ENCODE results near the gene LYL1.

The LYL1 gene

GRCh38 chr19:13117772-13118423 lies 15.2 kb upstream of the LYL1 start, which contains the start of gene NACC1:
NACC1 (plus strand) TSS chr19:13118264; CDS start chr19:13135208, 16,944 bp downstream.
- Histone ChIP-seq H4K20me1 (ENCODE audit: control insufficient read depth, insufficient read depth, low read depth, low read length) (peaks cover 21% of the 10 kb centered on the region), H3K9me2 (replicated peaks; ENCODE audit: control insufficient read depth, low read length) (no peaks in the 10 kb centered on the region), H3K27me3 (ENCODE audit: control insufficient read depth, low read length) (no peaks in the 10 kb centered on the region), H3K4me2 (ENCODE audit: low read length) (peak within 1 kb of the TSS; percentile 73), H3K79me2 (ENCODE audit: control insufficient read depth, low read length) (peaks cover 70% of the 10 kb centered on the region), H3K27ac (ENCODE audit: low read depth, low read length) (peak within 1 kb of the TSS; percentile 63), H3K9me3 (ENCODE audit: control insufficient read depth, insufficient read depth, low read length) (no peaks in the 10 kb centered on the region), H3K4me1 (ENCODE audit: control insufficient read depth, low read length) (peaks cover 39% of the 10 kb centered on the region), H3K36me3 (ENCODE audit: control insufficient read depth, low read length) (peaks cover 44% of the 10 kb centered on the region), H3F3A (ENCODE audit: control insufficient read depth, insufficient read depth) (peaks cover 6% of the 10 kb centered on the region), H3K4me3 (ENCODE audit: low read length) (peak within 1 kb of the TSS; percentile 94)
- TF ChIP-seq CTCF (IDR thresholded peaks at IDR 0.05; ENCODE audit: low read depth, low read length, poor library complexity, severe bottlenecking) (no peak), EZH2phosphoT487 (IDR thresholded peaks at IDR 0.05; ENCODE audit: borderline replicate concordance, low read length) (no peak)

GRCh38 chr19:13117176-13117771 lies 14.6 kb upstream of the LYL1 start:
- peaks cover 19% of the 10 kb centered on the region; the same call in 1 of the 2 replicates for H4K20me1 ChIP-seq (ENCODE audit: control insufficient read depth, insufficient read depth, low read depth, low read length)
- H3K27ac ChIP-seq (ENCODE audit: low read depth, low read length): peak overlapping the region; percentile 29
- H3K4me3 ChIP-seq (ENCODE audit: low read length): peak overlapping the region; percentile 82
- peaks cover 6% of the 10 kb centered on the region for H3F3A ChIP-seq (ENCODE audit: control insufficient read depth, insufficient read depth)
- peaks cover 67% of the 10 kb centered on the region for H3K79me2 ChIP-seq (ENCODE audit: control insufficient read depth, low read length)
- no peak for TF ChIP-seq CTCF (IDR thresholded peaks at IDR 0.05; ENCODE audit: low read depth, low read length, poor library complexity, severe bottlenecking)
- TF ChIP-seq EZH2phosphoT487 (IDR thresholded peaks at IDR 0.05; ENCODE audit: borderline replicate concordance, low read length): no peak
- H3K9me3 ChIP-seq (ENCODE audit: control insufficient read depth, insufficient read depth, low read length): no peaks in the 10 kb centered on the region
- peaks cover 49% of the 10 kb centered on the region for H3K36me3 ChIP-seq (ENCODE audit: control insufficient read depth, low read length)
- H3K4me2 ChIP-seq (ENCODE audit: low read length): peak overlapping the region; percentile 71
- no peaks in the 10 kb centered on the region for H3K27me3 ChIP-seq (ENCODE audit: control insufficient read depth, low read length)
- no peaks in the 10 kb centered on the region for H3K9me2 ChIP-seq (replicated peaks; ENCODE audit: control insufficient read depth, low read length)
- peaks cover 39% of the 10 kb centered on the region for H3K4me1 ChIP-seq (ENCODE audit: control insufficient read depth, low read length)

GRCh38 chr19:13116282-13117175 lies 13.9 kb upstream of the LYL1 start, which contains the start of gene TRMT1:
TRMT1 (minus strand) TSS chr19:13116740; CDS start chr19:13116399, 341 bp downstream.
- Histone ChIP-seq H3K27me3 (ENCODE audit: control insufficient read depth, low read length) (no peaks in the 10 kb centered on the region), H3F3A (ENCODE audit: control insufficient read depth, insufficient read depth) (peaks cover 6% of the 10 kb centered on the region), H3K4me2 (ENCODE audit: low read length) (peak within 1 kb of the TSS; percentile 71), H3K4me3 (ENCODE audit: low read length) (peak within 1 kb of the TSS; percentile 82), H3K4me1 (ENCODE audit: control insufficient read depth, low read length) (peaks cover 39% of the 10 kb centered on the region), H3K36me3 (ENCODE audit: control insufficient read depth, low read length) (peaks cover 43% of the 10 kb centered on the region), H3K9me2 (replicated peaks; ENCODE audit: control insufficient read depth, low read length) (no peaks in the 10 kb centered on the region), H3K9me3 (ENCODE audit: control insufficient read depth, insufficient read depth, low read length) (no peaks in the 10 kb centered on the region), H4K20me1 (ENCODE audit: control insufficient read depth, insufficient read depth, low read depth, low read length) (peaks cover 17% of the 10 kb centered on the region; the same call in 1 of the 2 replicates), H3K27ac (ENCODE audit: low read depth, low read length) (peak within 1 kb of the TSS; percentile 39), H3K79me2 (ENCODE audit: control insufficient read depth, low read length) (peaks cover 60% of the 10 kb centered on the region)
- no peak for TF ChIP-seq CTCF (IDR thresholded peaks at IDR 0.05; ENCODE audit: low read depth, low read length, poor library complexity, severe bottlenecking)
- no peak for TF ChIP-seq EZH2phosphoT487 (IDR thresholded peaks at IDR 0.05; ENCODE audit: borderline replicate concordance, low read length)

Data from DOHH2 (cell line).